H1 (cell line): ENCODE results near the gene LRRC28. TPM values are rescaled to one million over a fixed set of nuclear protein-coding genes. Genes with fewer than 3 reads are reported as not detected.

Experiments
- CTCF ChIA-PET: fragments of 300-600 bp; sonication (Branson Sonifier 250); formaldehyde crosslinking; loops from one replicate; lab custom pipeline; 2021; ENCODE audit not compliant: partially characterized antibody; lab: Charles Lee
- POLR2A ChIA-PET: fragments of 300-600 bp; sonication (Branson Sonifier 250); formaldehyde crosslinking; loops from one replicate; lab custom pipeline; 2021; ENCODE audit warnings: inconsistent platforms; ENCODE audit not compliant: partially characterized antibody; lab: Charles Lee
- DNase-seq, 2 experiments: peaks; one replicate each; pipeline versions ENCODE4 v3.0.0 to v3.0.0-alpha.2; 2010 to 2022; ENCODE audit warnings: low spot score in 2 of 2, low read depth in 1 of 2, mixed read lengths in 1 of 2
- FAIRE-seq: peaks from 2 replicates; lab custom pipeline; 2011; peaks lifted over from hg19 to GRCh38; lab: Jason Lieb, UNC
- H2AFZ ChIP-seq: 2 replicates; pipeline ENCODE4 v1.8.1; 2012; ENCODE audit warnings: low read length, inconsistent platforms
- H2AK5ac ChIP-seq: 2 replicates; pipeline ENCODE4 v1.6.1; 2013; ENCODE audit warnings: low read depth, low read length
- H2BK120ac ChIP-seq: replicated peaks from 2 replicates; pipeline ENCODE3; 2013; ENCODE audit warnings: low read depth, low read length, inconsistent platforms
- H2BK12ac ChIP-seq: 2 replicates; pipeline ENCODE4 v1.6.1; 2013; ENCODE audit warnings: low read depth, low read length
- H2BK15ac ChIP-seq: 2 replicates; pipeline ENCODE4 v1.6.1; 2013; ENCODE audit warnings: low read length
- H2BK20ac ChIP-seq: 2 replicates; pipeline ENCODE4 v1.6.1; 2013; ENCODE audit warnings: low read length
- H2BK5ac ChIP-seq: 2 replicates; pipeline ENCODE4 v1.6.1; 2013; ENCODE audit warnings: low read depth, low read length
- H3K14ac ChIP-seq: 2 replicates; pipeline ENCODE4 v1.6.1; 2013; ENCODE audit warnings: inconsistent platforms; ENCODE audit not compliant: insufficient read length
- H3K18ac ChIP-seq: 2 replicates; pipeline ENCODE4 v1.6.1; 2013; ENCODE audit warnings: low read length; ENCODE audit errors: extremely low read depth
- H3K23ac ChIP-seq: 2 replicates; pipeline ENCODE4 v1.6.1; 2013; ENCODE audit warnings: inconsistent platforms; ENCODE audit not compliant: insufficient read length
- H3K23me2 ChIP-seq: 2 replicates; pipeline ENCODE4 v1.6.1; 2013; ENCODE audit warnings: low read depth, low read length
- H3K27ac ChIP-seq: 2 replicates; pipeline ENCODE4 v1.6.1; 2011; ENCODE audit warnings: low read depth, low read length, inconsistent platforms
- H3K27me3 ChIP-seq, 4 experiments: replicated peaks in 1 of 4; 1 replicate in 1 of 4; 2 replicates in 3 of 4; pipeline versions ENCODE4 v1.6.1 to v1.8.1; 2011 to 2013; ENCODE audit warnings: low read length in 3 of 4, mild to moderate bottlenecking in 3 of 4, inconsistent platforms in 2 of 4, mixed read lengths in 2 of 4, moderate library complexity in 1 of 4; ENCODE audit not compliant: control insufficient read depth in 3 of 4, insufficient read depth in 3 of 4; ENCODE audit errors: extremely low read depth in 1 of 4
- H3K36me3 ChIP-seq, 4 experiments: 2 replicates each; pipeline versions ENCODE4 v1.6.1 to v1.8.1; 2011 to 2013; ENCODE audit warnings: mild to moderate bottlenecking in 4 of 4, low read length in 3 of 4, moderate library complexity in 2 of 4, control low read depth in 1 of 4, inconsistent platforms in 1 of 4; ENCODE audit not compliant: insufficient read depth in 4 of 4, control insufficient read depth in 2 of 4
- H3K4ac ChIP-seq: replicated peaks from 2 replicates; pipeline ENCODE3; 2013; ENCODE audit warnings: low read length, low read depth, mixed read lengths, inconsistent platforms; ENCODE audit not compliant: insufficient read length
- H3K4me1 ChIP-seq, 4 experiments: replicated peaks in 1 of 4; 1 replicate in 1 of 4; 2 replicates in 3 of 4; pipeline versions ENCODE4 v1.6.1 to v1.8.1; 2011 to 2013; ENCODE audit warnings: low read length in 3 of 4, inconsistent platforms in 2 of 4, mixed read lengths in 1 of 4; ENCODE audit not compliant: insufficient read depth in 4 of 4, control insufficient read depth in 3 of 4
- H3K4me2 ChIP-seq, 2 experiments: 2 replicates each; pipeline versions ENCODE4 v1.6.1 to v1.8.1; 2011 to 2013; ENCODE audit warnings: low read depth in 2 of 2, low read length in 2 of 2, control low read depth in 1 of 2, inconsistent platforms in 1 of 2, mild to moderate bottlenecking in 1 of 2; ENCODE audit not compliant: insufficient read depth in 1 of 2
- H3K4me3 ChIP-seq, 4 experiments: fragments of 200-600, 300-600 bp in 1 of 4; sonication (generic), shearing (Covaris generic), sonication (Bioruptor Twin) in 1 of 4; 2 replicates each; pipeline versions ENCODE4 v1.5.1 to v1.8.1; 2011 to 2016; ENCODE audit warnings: low read length in 4 of 4, low read depth in 3 of 4, control low read depth in 2 of 4, inconsistent platforms in 2 of 4, mild to moderate bottlenecking in 2 of 4, mixed read lengths in 1 of 4, moderate library complexity in 1 of 4; ENCODE audit not compliant: insufficient read depth in 2 of 4; ENCODE audit errors: extremely low read depth in 1 of 4
- H3K56ac ChIP-seq: replicated peaks from 2 replicates; pipeline ENCODE3; 2013; ENCODE audit warnings: low read depth, mild to moderate bottlenecking, mixed read lengths, low read length, inconsistent platforms; ENCODE audit not compliant: insufficient read length
- H3K79me1 ChIP-seq: 2 replicates; pipeline ENCODE4 v1.6.1; 2013; ENCODE audit warnings: low read depth, low read length, control low read depth
- H3K79me2 ChIP-seq, 2 experiments: 2 replicates each; pipeline versions ENCODE4 v1.6.1 to v1.8.1; 2012 to 2013; ENCODE audit warnings: low read length in 2 of 2, mild to moderate bottlenecking in 2 of 2, inconsistent platforms in 1 of 2; ENCODE audit not compliant: insufficient read depth in 2 of 2, control insufficient read depth in 1 of 2
- H3K9ac ChIP-seq, 4 experiments: replicated peaks in 1 of 4; 1 replicate in 1 of 4; 2 replicates in 3 of 4; pipeline versions ENCODE4 v1.6.1 to v1.8.1; 2011 to 2013; ENCODE audit warnings: low read depth in 3 of 4, low read length in 3 of 4, control low read depth in 2 of 4, mild to moderate bottlenecking in 2 of 4, moderate library complexity in 2 of 4, inconsistent platforms in 1 of 4; ENCODE audit errors: extremely low read depth in 1 of 4
- H3K9me3 ChIP-seq, 2 experiments: 2 replicates each; pipeline versions ENCODE4 v1.6.1 to v1.8.1; 2012 to 2013; ENCODE audit warnings: mild to moderate bottlenecking in 2 of 2, moderate library complexity in 2 of 2, control low read depth in 1 of 2, inconsistent platforms in 1 of 2, low read depth in 1 of 2, low read length in 1 of 2, mixed read lengths in 1 of 2; ENCODE audit not compliant: insufficient read depth in 2 of 2
- H4K20me1 ChIP-seq, 2 experiments: replicated peaks in 1 of 2; 2 replicates each; pipeline versions ENCODE3 to v1.8.1; 2011 to 2013; ENCODE audit warnings: inconsistent platforms in 2 of 2, low read length in 2 of 2, mild to moderate bottlenecking in 1 of 2; ENCODE audit not compliant: insufficient read depth in 2 of 2, control insufficient read depth in 1 of 2
- H4K5ac ChIP-seq: 2 replicates; pipeline ENCODE4 v1.6.1; 2013; ENCODE audit warnings: low read length, low read depth, mixed read lengths, inconsistent platforms; ENCODE audit not compliant: insufficient read length
- H4K8ac ChIP-seq: 2 replicates; pipeline ENCODE4 v1.8.0; 2013; ENCODE audit warnings: mild to moderate bottlenecking, moderate library complexity, low read length, inconsistent platforms; ENCODE audit not compliant: insufficient read depth; ENCODE audit errors: extremely low read depth
- H4K91ac ChIP-seq: replicated peaks from 2 replicates; pipeline ENCODE3; 2013; ENCODE audit warnings: low read length, mixed read lengths, inconsistent platforms; ENCODE audit not compliant: insufficient read length
- BCL11A ChIP-seq, 2 experiments: IDR thresholded peaks; one replicate each; pipeline ENCODE4 v1.6.1; 2011; ENCODE audit warnings: low read depth in 2 of 2, low read length in 2 of 2, mild to moderate bottlenecking in 2 of 2
- EGR1 ChIP-seq: IDR thresholded peaks from 2 replicates; pipeline ENCODE4 v1.6.1; 2011; ENCODE audit warnings: low read depth, low read length, borderline replicate concordance
- KDM1A ChIP-seq: fragments of 200-600, 300-600 bp; sonication (generic); IDR thresholded peaks from 2 replicates; pipeline ENCODE4 v1.7.1; 2016; ENCODE audit warnings: mild to moderate bottlenecking, low read length, borderline replicate concordance
- NANOG ChIP-seq: IDR thresholded peaks from 2 replicates; pipeline ENCODE4 v1.6.1; 2011; ENCODE audit warnings: low read length, low read depth, mild to moderate bottlenecking, inconsistent platforms; ENCODE audit not compliant: insufficient read depth, poor library complexity, severe bottlenecking
- WGBS, 2 experiments: shearing (Covaris generic) in 1 of 2; methylation state at CpG; one replicate each; pipeline versions ENCODE4 v1.1.6 to v1.1.7; 2013 to 2015; ENCODE audit warnings: low lambda C conversion rate in 2 of 2, mixed read lengths in 2 of 2, inconsistent platforms in 1 of 2, low coverage in 1 of 2, missing lambda C conversion rate in 1 of 2; ENCODE audit not compliant: insufficient replicate concordance in 2 of 2, insufficient coverage in 1 of 2, insufficient read length in 1 of 2; ENCODE audit errors: extremely low coverage in 1 of 2, missing lambda C conversion rate in 1 of 2; 5-methylcytosine and 5-hydroxymethylcytosine counted together
- polyA plus RNA-seq, 7 experiments: library from polyadenylated mRNA; depleted of rRNA in 3 of 7; stranded (reverse) in 5 of 7; unstranded in 2 of 7; fragments of >200 nt in 5 of 7; fragments of 200-250 nt in 2 of 7; gene quantifications; 1 replicate in 5 of 7; 2 replicates in 1 of 7; 4 replicates in 1 of 7; pipeline versions ENCODE4 v1.2.1 to v1.2.3, GENCODE V29; 2011 to 2013; ENCODE audit warnings: missing spikeins in 2 of 7, mixed read lengths in 2 of 7
- total RNA-seq: library from RNA; stranded (reverse); fragmentation: NEBNext Ultra II Directional; extraction: Animal tissue kit (Norgen Biotek cat#: 25700); gene quantifications from 2 replicates; pipeline ENCODE4 v1.2.1, GENCODE V29; 2021

Gene LRRC28
- total and polyA plus RNA-seq, 2 of the 8 experiments (the other 6 are each of a cell fraction or from before 2014, with no cell fraction given) = 20.2 to 23.3 TPM

GRCh38 chr15:99241752-99242151 lies 9.5 kb upstream of the LRRC28 start:
- H3K9me3 ChIP-seq = no peaks in the 10 kb centered on the region
- H3K79me2 ChIP-seq = peaks cover 0 to 2% of the 10 kb centered on the region in 2 experiments; a peak in 1 of 4 replicates
- H3K36me3 ChIP-seq = peaks cover 0 to 3% (median 0%) of the 10 kb centered on the region in 4 experiments; a peak in 3 of 8 replicates
- H2AFZ ChIP-seq = no peak overlapping the region
- H2BK120ac ChIP-seq = no peak overlapping the region
- H2BK15ac ChIP-seq = no peak overlapping the region
- ChIA-PET CTCF (interaction anchor here (0.6 to 1.7 kb wide), 2 partner anchors 28 to 317 kb away, joined by 5 to 6 read pairs; no protein-coding TSS in a partner anchor), POLR2A (no interaction called here)
- H3K79me1 ChIP-seq = no peaks in the 10 kb centered on the region
- no peak overlapping the region for H3K9ac ChIP-seq
- no peak overlapping the region for H2BK12ac ChIP-seq
- H4K20me1 ChIP-seq = no peaks in the 10 kb centered on the region
- WGBS, 2 experiments = 96% methylated on average over 9 of the region's 9 CpGs; no CpG with 5 or more reads in 1 of the 2 experiments
- no peak overlapping the region for H3K4ac ChIP-seq
- H3K23me2 ChIP-seq = no peaks in the 10 kb centered on the region
- H3K4me1 ChIP-seq = no peaks in the 10 kb centered on the region
- no peak overlapping the region for H4K91ac ChIP-seq
- FAIRE-seq (no peak), DNase-seq (no peak)
- H2AK5ac ChIP-seq = no peak overlapping the region
- H3K56ac ChIP-seq = no peak overlapping the region
- TF ChIP-seq KDM1A = no peak
- TF ChIP-seq NANOG = no peak
- TF ChIP-seq BCL11A (IDR thresholded peaks at IDR 0.05; ENCODE audit: low read depth in 2 of 2, low read length in 2 of 2) = no peak
- no peak for TF ChIP-seq EGR1
- H2BK20ac ChIP-seq = no peak overlapping the region
- no peak overlapping the region for H3K23ac ChIP-seq
- H3K4me3 ChIP-seq = no peak overlapping the region
- no peaks in the 10 kb centered on the region for H3K27me3 ChIP-seq
- H4K5ac ChIP-seq = no peak overlapping the region
- H3K18ac ChIP-seq = no peak overlapping the region
- no peak overlapping the region for H3K27ac ChIP-seq
- no peak overlapping the region for H3K14ac ChIP-seq
- H4K8ac ChIP-seq = no peak overlapping the region
- no peak overlapping the region for H3K4me2 ChIP-seq
- H2BK5ac ChIP-seq = no peak overlapping the region
